ENCODE measurements around the gene CMIP.

The CMIP gene

GRCh38 chr16:81692021-81692420 lies 247.4 kb downstream of the CMIP start:
- Histone ChIP-seq H3K4me1 (peaks cover 0 to 41% (median 36%) of the 10 kb centered on the region in 10 experiments; a peak in 16 of 20 replicates), H3K4me2 (no peak overlapping the region), H3K9me3 (replicated peaks in 1 of 11) (peaks cover 4 to 19% (median 13%) of the 10 kb centered on the region in 11 experiments; a peak in 17 of 22 replicates), H3K9ac (no peak overlapping the region), H3K27ac (no peak overlapping the region), H3K36me3 (peaks cover 71 to 85% (median 79%) of the 10 kb centered on the region in 11 experiments), H3K4me3 (no peak overlapping the region), H4K20me1 (peaks cover 61 to 96% (median 82%) of the 10 kb centered on the region in 11 experiments), H3K27me3 (no peaks in the 10 kb centered on the region)
- no peak for TF ChIP-seq Cebpa-rat (IDR thresholded peaks at IDR 0.05)

- Histone ChIP-seq H4K20me1 (peaks cover 59 to 96% (median 79%) of the 10 kb centered on the region in 11 experiments), H3K36me3 (peaks cover 71 to 85% (median 79%) of the 10 kb centered on the region in 11 experiments), H3K9ac (no peak overlapping the region), H3K4me2 (no peak overlapping the region), H3K27ac (no peak overlapping the region), H3K9me3 (replicated peaks in 1 of 11) (peaks cover 4 to 15% (median 9%) of the 10 kb centered on the region in 11 experiments; a peak in 16 of 22 replicates), H3K4me1 (peaks cover 0 to 42% (median 36%) of the 10 kb centered on the region in 10 experiments; a peak in 16 of 20 replicates), H3K27me3 (no peaks in the 10 kb centered on the region), H3K4me3 (no peak overlapping the region)
- TF ChIP-seq Cebpa-rat (IDR thresholded peaks at IDR 0.05), result no peak
These were observed 248.0 kb downstream of the CMIP start for GRCh38 chr16:81692571-81692970.

- Histone ChIP-seq H3K4me1 (peaks cover 0 to 46% (median 37%) of the 10 kb centered on the region in 10 experiments; a peak in 16 of 20 replicates), H3K4me3 (no peak overlapping the region), H3K36me3 (peaks cover 69 to 85% (median 79%) of the 10 kb centered on the region in 11 experiments), H3K27ac (no peak overlapping the region), H4K20me1 (peaks cover 55 to 92% (median 76%) of the 10 kb centered on the region in 11 experiments), H3K9ac (peak overlapping the region in 1 of 11 experiments; percentile 31; a peak in 1 of 22 replicates), H3K27me3 (no peaks in the 10 kb centered on the region), H3K9me3 (replicated peaks in 1 of 11) (peaks cover 0 to 9% (median 2%) of the 10 kb centered on the region in 11 experiments; a peak in 15 of 22 replicates), H3K4me2 (0 out of 22 replicates have a peak overlapping the region, but pooled peaks of 1 of the 11 experiments have one; percentile 72)
- TF ChIP-seq Cebpa-rat (IDR thresholded peaks at IDR 0.05), result no peak
These were observed 248.6 kb downstream of the CMIP start for GRCh38 chr16:81693041-81693743.

- Histone ChIP-seq H3K36me3 (peaks cover 72 to 86% (median 82%) of the 10 kb centered on the region in 11 experiments), H4K20me1 (peaks cover 54 to 89% (median 73%) of the 10 kb centered on the region in 11 experiments; a peak in 21 of 22 replicates), H3K27ac (peak overlapping the region in 1 of 11 experiments; percentile 10; a peak in 1 of 22 replicates)
These were observed 249.2 kb downstream of the CMIP start for GRCh38 chr16:81693744-81694303.

GRCh38 chr16:81694494-81695280 lies 250.1 kb downstream of the CMIP start:
- H4K20me1 ChIP-seq, result peaks cover 54 to 96% (median 78%) of the 10 kb centered on the region in 11 experiments; a peak in 21 of 22 replicates
- peak overlapping the region in 7 of 11 experiments; percentile 1 to 54 (median 31); a peak in 7 of 22 replicates for H3K9ac ChIP-seq
- H3K27me3 ChIP-seq, result no peaks in the 10 kb centered on the region
- H3K4me2 ChIP-seq, result peak overlapping the region in 8 of 11 experiments; percentile 29 to 81 (median 64); a peak in 16 of 22 replicates
- H3K9me3 ChIP-seq (replicated peaks in 1 of 11), result no peaks in the 10 kb centered on the region
- peaks cover 81 to 95% (median 91%) of the 10 kb centered on the region in 11 experiments for H3K36me3 ChIP-seq
- peak overlapping the region in 4 of 11 experiments; percentile 8 to 38 (median 23); a peak in 1 of 22 replicates for H3K27ac ChIP-seq
- no peak overlapping the region for H3K4me3 ChIP-seq
- TF ChIP-seq Cebpa-rat (IDR thresholded peaks at IDR 0.05), result no peak
- H3K4me1 ChIP-seq, result peaks cover 0 to 61% (median 44%) of the 10 kb centered on the region in 10 experiments; a peak in 16 of 20 replicates

More at GRCh38 chr16:81693744-81694303, 249.2 kb downstream of the CMIP start:
- H3K4me3 ChIP-seq, result no peak overlapping the region
- H3K4me2 ChIP-seq, result peak overlapping the region in 8 of 11 experiments; percentile 29 to 81 (median 64); a peak in 16 of 22 replicates
- peaks cover 0 to 52% (median 38%) of the 10 kb centered on the region in 10 experiments; a peak in 16 of 20 replicates for H3K4me1 ChIP-seq
- H3K9ac ChIP-seq, result peak overlapping the region in 3 of 11 experiments; percentile 4 to 44 (median 31); a peak in 3 of 22 replicates
- TF ChIP-seq Cebpa-rat (IDR thresholded peaks at IDR 0.05), result no peak
- no peaks in the 10 kb centered on the region for H3K27me3 ChIP-seq
- peaks cover 0 to 2% (median 0%) of the 10 kb centered on the region in 11 experiments; a peak in 2 of 22 replicates for H3K9me3 ChIP-seq (replicated peaks in 1 of 11)

- Histone ChIP-seq H3K4me1 (peaks cover 0 to 69% (median 52%) of the 10 kb centered on the region in 10 experiments; a peak in 16 of 20 replicates), H3K9me3 (replicated peaks in 1 of 11) (no peaks in the 10 kb centered on the region), H3K27ac (peak overlapping the region in 7 of 11 experiments; percentile 8 to 48 (median 27); a peak in 9 of 22 replicates), H3K36me3 (peaks cover 83 to 100% (median 97%) of the 10 kb centered on the region in 11 experiments), H3K9ac (peak overlapping the region in 10 of 11 experiments; percentile 1 to 58 (median 36); a peak in 13 of 22 replicates), H4K20me1 (peaks cover 50 to 100% (median 76%) of the 10 kb centered on the region in 11 experiments; a peak in 21 of 22 replicates), H3K4me2 (peak overlapping the region in 8 of 11 experiments; percentile 29 to 81 (median 64); a peak in 16 of 22 replicates), H3K4me3 (no peak overlapping the region), H3K27me3 (no peaks in the 10 kb centered on the region)
- no peak for TF ChIP-seq Cebpa-rat (IDR thresholded peaks at IDR 0.05)
These were observed 250.9 kb downstream of the CMIP start for GRCh38 chr16:81695321-81696165.

- Histone ChIP-seq H3K27ac (peak overlapping the region in 7 of 11 experiments; percentile 8 to 48 (median 27); a peak in 8 of 22 replicates), H3K36me3 (peaks cover 85 to 100% (median 98%) of the 10 kb centered on the region in 11 experiments), H3K4me3 (no peak overlapping the region), H3K27me3 (no peaks in the 10 kb centered on the region), H3K4me1 (peaks cover 0 to 70% (median 54%) of the 10 kb centered on the region in 10 experiments; a peak in 16 of 20 replicates), H4K20me1 (peaks cover 42 to 100% (median 68%) of the 10 kb centered on the region in 11 experiments; a peak in 21 of 22 replicates), H3K9me3 (replicated peaks in 1 of 11) (no peaks in the 10 kb centered on the region), H3K9ac (peak overlapping the region in 9 of 11 experiments; percentile 15 to 58 (median 36); a peak in 10 of 22 replicates), H3K4me2 (peak overlapping the region in 8 of 11 experiments; percentile 29 to 81 (median 64); a peak in 15 of 22 replicates)
- no peak for TF ChIP-seq Cebpa-rat (IDR thresholded peaks at IDR 0.05)
These were observed 251.8 kb downstream of the CMIP start for GRCh38 chr16:81696166-81696960.
